ENCODE results near the gene TBC1D19. TPM values are rescaled to one million over a fixed set of nuclear protein-coding genes. Genes with fewer than 3 reads are reported as not detected.
"Not testable (repeated sequence)": the region's sequence is repeated elsewhere in the genome, so short reads cannot be mapped to it uniquely, and the experiment has no call there.

Gene TBC1D19
- total RNA-seq, 1 donor from 2014 or later, result 9.7 TPM

DNA sequence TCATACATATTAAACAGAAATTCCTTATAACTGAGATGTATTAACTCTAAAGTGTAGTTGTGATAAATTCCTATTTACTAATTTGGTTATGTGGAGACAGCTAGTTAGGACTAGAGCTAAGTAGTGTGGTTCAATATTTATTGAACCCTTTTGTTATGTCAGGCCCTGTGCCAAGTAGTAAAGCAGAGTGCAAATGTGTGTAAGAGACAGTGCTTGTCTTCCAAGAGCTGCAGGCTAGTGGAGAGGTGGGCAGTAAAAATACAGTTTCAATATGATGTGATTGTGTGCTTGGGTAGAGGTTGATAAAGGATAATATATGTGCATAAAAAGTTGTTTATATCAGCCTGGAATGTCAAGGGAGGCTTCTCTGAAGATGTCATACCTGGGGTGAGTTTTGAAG, 80.0 kb downstream of the TBC1D19 start:
- FAIRE-seq (no peak), DNase-seq (ENCODE audit: low read depth) (no peak)
- H3K4me3 ChIP-seq (ENCODE audit: low read depth, low read length), result no peak overlapping the region
- no peaks in the 10 kb centered on the region for H3K27me3 ChIP-seq (ENCODE audit: control insufficient read depth, insufficient read depth, low read length)
- H3K36me3 ChIP-seq (ENCODE audit: control insufficient read depth, insufficient read depth, low read length), result no peaks in the 10 kb centered on the region
- TF ChIP-seq, protein P1, sequence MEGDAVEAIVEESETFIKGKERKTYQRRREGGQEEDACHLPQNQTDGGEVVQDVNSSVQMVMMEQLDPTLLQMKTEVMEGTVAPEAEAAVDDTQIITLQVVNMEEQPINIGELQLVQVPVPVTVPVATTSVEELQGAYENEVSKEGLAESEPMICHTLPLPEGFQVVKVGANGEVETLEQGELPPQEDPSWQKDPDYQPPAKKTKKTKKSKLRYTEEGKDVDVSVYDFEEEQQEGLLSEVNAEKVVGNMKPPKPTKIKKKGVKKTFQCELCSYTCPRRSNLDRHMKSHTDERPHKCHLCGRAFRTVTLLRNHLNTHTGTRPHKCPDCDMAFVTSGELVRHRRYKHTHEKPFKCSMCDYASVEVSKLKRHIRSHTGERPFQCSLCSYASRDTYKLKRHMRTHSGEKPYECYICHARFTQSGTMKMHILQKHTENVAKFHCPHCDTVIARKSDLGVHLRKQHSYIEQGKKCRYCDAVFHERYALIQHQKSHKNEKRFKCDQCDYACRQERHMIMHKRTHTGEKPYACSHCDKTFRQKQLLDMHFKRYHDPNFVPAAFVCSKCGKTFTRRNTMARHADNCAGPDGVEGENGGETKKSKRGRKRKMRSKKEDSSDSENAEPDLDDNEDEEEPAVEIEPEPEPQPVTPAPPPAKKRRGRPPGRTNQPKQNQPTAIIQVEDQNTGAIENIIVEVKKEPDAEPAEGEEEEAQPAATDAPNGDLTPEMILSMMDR (IDR thresholded peaks at IDR 0.05; ENCODE audit: insufficient read depth, low read length, severe bottlenecking), result no peak

DNA sequence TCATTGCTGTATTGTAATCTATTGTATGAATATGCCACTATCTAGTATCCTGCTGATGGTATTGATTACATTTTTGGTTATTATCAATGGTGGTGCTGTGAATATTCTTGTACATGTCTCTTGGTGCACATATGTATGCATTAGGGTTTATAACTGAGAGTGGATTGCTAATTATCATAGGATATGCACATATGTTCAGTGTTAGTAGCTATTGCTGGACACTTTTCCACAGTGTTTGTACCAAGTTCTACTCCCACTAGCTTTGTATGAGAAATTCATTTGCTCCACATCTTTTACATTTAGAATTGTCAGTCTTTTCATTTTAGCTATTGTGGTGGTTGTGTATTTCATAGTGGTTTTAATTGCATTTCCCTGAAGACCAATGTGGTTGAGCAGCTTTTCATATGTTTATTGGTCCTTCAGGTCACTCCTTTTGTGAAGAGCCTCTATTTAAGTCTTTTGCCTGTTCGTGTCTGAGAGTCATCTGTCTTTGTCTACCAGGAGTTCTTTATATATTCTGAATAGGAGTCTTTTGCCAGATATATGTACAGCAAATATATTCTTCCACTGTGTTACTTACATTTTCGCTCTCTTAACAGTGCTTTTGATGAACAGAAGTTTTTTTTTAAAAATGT, 87.1 kb downstream of the TBC1D19 start:
- Histone ChIP-seq H3K4me3 (ENCODE audit: low read depth, low read length) (no peak overlapping the region), H3K36me3 (ENCODE audit: control insufficient read depth, insufficient read depth, low read length) (no peaks in the 10 kb centered on the region), H3K27me3 (ENCODE audit: control insufficient read depth, insufficient read depth, low read length) (no peaks in the 10 kb centered on the region)
- DNase-seq (ENCODE audit: low read depth), result no peak
- TF ChIP-seq, protein P1 (IDR thresholded peaks at IDR 0.05; ENCODE audit: insufficient read depth, low read length, severe bottlenecking), result no peak
- FAIRE-seq, result no peak

DNA sequence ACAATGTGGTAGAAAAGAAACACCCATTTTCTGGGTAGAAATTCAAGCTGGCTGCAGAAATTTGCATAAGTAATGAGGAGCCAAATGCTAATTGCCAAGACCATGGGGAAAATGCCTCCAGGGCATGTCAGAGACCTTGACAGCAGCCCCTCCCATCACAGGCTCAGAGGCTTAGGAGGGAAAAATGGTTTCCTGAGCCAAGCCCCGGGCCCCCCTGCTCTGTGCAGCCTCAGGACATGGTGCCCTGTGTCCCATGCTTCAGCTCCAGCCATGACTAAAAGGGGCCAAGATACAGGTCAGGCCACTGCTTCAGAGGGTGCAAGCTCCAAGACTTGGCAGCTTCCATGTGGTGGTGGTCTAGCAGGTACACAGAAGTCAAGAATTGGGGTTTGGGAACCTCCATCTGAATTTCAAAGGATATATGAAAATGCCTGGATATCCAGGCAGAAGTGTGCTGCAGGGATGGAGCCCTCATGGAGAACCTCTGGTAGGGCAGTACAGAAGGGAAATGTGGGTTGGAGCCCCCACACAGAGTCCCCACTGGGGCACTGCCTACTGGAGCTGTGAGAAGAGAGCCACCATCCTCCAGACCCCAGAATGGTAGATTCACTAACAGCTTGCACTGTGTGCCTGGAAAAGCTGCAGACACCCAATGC, 95.3 kb downstream of the TBC1D19 start:
- H3K4me3 ChIP-seq (ENCODE audit: low read depth, low read length); H3K36me3 ChIP-seq (ENCODE audit: control insufficient read depth, insufficient read depth, low read length); FAIRE-seq; DNase-seq (ENCODE audit: low read depth); H3K27me3 ChIP-seq (ENCODE audit: control insufficient read depth, insufficient read depth, low read length): not testable (repeated sequence)

DNA sequence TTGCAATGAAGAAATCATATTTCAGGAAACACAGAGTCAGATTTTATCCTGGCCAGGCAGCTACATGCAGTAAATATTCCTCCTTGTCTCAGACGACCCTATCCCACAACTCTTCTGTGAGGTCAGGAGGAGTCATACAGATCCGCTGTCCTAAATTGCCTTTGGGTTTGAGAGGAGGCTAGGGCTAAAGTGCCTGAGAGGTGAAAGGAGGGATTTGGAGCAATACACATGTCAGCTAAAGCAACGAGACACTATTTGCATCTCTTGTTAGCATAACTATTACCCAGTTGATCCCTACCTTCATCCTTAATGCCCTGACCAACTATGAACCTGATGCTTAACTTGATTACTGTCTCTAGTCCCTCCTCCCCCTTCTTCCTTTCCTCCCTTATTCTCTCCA, 98.6 kb downstream of the TBC1D19 start:
- no peaks in the 10 kb centered on the region for H3K36me3 ChIP-seq (ENCODE audit: control insufficient read depth, insufficient read depth, low read length)
- DNase-seq (ENCODE audit: low read depth) (no peak), FAIRE-seq (no peak)
- H3K27me3 ChIP-seq (ENCODE audit: control insufficient read depth, insufficient read depth, low read length), result no peaks in the 10 kb centered on the region
- TF ChIP-seq, protein P1 (IDR thresholded peaks at IDR 0.05; ENCODE audit: insufficient read depth, low read length, severe bottlenecking), result no peak
- H3K4me3 ChIP-seq (ENCODE audit: low read depth, low read length), result no peak overlapping the region

DNA sequence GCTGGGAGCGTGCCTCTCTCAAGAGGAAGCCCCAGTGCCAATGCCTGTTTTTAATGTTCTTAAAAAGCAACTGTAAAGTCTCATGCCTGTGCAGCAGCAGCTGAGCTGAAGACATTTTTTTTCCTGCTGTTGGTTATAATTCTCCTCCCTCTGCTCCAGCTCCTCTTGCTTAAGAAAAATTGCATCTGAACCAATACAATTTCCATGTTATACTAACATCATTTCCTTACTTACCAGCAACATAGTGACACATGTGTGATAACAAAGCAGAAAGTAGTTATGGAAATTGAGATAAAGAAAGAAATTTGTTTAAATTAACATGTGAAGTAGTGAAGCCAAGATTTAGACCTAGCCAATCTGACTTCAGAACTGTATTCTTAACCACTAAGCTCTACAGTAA, 101.4 kb downstream of the TBC1D19 start:
- DNase-seq (ENCODE audit: low read depth) (no peak), FAIRE-seq (no peak)
- Histone ChIP-seq H3K4me3 (ENCODE audit: low read depth, low read length) (no peak overlapping the region), H3K27me3 (ENCODE audit: control insufficient read depth, insufficient read depth, low read length) (no peaks in the 10 kb centered on the region), H3K36me3 (ENCODE audit: control insufficient read depth, insufficient read depth, low read length) (no peaks in the 10 kb centered on the region)
- TF ChIP-seq, protein P1 (IDR thresholded peaks at IDR 0.05; ENCODE audit: insufficient read depth, low read length, severe bottlenecking), result no peak

DNA sequence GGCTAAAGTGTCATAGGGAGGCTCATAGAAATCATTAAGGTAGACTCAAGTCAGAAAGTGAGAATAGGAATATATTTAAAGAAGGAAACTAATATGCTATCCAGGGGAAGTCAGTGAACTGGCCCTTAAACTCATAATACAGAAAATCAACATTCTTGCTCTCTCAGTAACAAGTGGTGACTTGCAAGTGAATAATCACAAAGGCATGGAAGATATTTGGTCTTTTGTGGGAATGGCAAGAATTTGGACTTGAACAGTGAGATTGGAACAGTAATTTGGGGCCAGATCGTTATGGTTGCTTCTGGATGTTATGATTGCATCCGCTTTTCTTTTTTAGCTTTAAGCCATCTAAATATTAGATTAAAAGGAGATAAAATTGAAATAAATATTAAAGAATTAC, 103.8 kb downstream of the TBC1D19 start:
- no peak for FAIRE-seq
- peak; percentile 60 for DNase-seq (ENCODE audit: low read depth)
- no peaks in the 10 kb centered on the region for H3K27me3 ChIP-seq (ENCODE audit: control insufficient read depth, insufficient read depth, low read length)
- TF ChIP-seq, protein P1 (IDR thresholded peaks at IDR 0.05; ENCODE audit: insufficient read depth, low read length, severe bottlenecking), result no peak
- H3K4me3 ChIP-seq (ENCODE audit: low read depth, low read length), result no peak overlapping the region
- no peaks in the 10 kb centered on the region for H3K36me3 ChIP-seq (ENCODE audit: control insufficient read depth, insufficient read depth, low read length)

All from bronchial epithelial cell (primary cell).